CD4-positive, alpha-beta T cell treated with Interleukin-17A for 4 hours (primary cell): Measurements from ENCODE around the gene TBC1D32.
"Not testable (repeated sequence)": the region's sequence is repeated elsewhere in the genome, so short reads cannot be mapped to it uniquely, and the experiment has no call there.

ENCODE experiments used
- DNase-seq: peaks from one replicate; pipeline ENCODE4 v3.0.0-alpha.2; 2020; ENCODE audit warnings: mixed read lengths

TBC1D32 gene

DNA sequence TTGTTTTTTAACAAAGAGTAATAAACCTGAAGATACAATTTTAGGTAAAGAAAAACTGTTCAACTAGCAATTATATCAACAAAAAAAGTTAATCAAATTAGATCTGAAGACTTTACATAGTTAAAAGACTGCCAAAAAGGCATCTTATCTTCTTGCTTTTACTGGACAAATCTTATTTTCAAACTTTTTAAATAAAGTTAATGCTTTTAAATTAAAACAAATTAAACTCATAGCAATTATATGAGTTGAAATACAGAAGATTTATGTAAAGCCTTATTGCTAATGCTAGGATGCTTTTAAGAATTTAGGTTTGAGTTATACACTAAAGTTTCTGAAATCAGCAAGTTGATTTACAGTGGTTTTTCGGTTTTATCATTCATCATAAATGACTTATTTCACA lies 227.3 kb downstream of the TBC1D32 start:
- DNase-seq: no peak

DNA sequence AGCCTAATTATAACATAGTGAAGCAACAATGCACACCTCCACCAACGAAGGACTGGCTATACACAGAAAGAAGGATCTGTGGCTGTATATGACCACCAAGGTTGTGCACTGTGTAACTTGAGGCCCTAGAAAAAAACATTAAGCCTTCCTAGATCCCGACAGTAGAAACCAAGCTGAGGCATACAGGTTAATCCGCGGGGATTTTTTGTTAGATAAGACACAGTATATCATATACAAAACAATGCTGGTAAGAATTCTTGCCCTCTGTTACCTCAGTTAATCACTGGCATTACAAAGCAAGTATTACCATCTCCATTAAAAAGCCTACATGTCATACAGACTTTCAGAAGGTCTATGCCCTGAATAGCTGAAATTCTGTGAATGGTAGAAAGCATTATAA lies 228.8 kb downstream of the TBC1D32 start:
- no peak for DNase-seq

DNA sequence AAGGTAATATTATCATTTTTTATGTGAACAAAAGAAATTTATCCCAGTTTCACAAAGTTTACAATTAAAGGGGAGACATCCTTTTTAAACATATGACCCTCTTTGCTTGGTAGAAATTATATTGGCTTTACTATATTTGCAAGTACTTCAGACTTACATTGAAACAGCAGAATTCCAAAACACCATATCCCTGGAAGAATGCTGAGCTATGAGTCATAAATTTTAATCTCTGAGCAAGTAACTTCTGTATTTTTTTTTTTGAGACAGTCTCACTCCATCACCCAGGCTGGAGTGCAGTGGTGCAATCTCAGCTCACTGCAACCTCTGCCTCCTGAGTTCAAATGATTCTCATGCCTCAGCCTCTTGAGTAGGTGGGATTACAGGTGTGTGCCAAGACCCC lies 240.4 kb downstream of the TBC1D32 start:
- no peak for DNase-seq

DNA sequence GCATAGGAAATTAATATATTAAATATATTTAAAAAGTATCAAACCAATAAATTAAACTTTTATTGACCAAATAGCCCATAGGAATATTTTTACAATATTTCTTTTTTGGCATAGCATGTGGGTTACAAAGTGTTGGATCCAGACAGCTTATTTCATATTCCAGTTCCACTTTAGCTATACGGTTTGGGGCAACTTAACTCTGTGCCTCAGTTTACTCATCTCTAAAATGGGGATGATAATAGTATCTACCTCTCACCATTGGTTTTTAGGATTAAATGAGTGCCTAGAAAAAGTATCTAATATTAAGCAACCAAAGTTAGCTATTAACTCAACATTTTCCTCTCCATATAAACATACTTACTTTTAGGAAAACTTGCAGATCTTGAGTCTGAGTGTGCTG lies 243.8 kb downstream of the TBC1D32 start:
- DNase-seq: no peak

DNA sequence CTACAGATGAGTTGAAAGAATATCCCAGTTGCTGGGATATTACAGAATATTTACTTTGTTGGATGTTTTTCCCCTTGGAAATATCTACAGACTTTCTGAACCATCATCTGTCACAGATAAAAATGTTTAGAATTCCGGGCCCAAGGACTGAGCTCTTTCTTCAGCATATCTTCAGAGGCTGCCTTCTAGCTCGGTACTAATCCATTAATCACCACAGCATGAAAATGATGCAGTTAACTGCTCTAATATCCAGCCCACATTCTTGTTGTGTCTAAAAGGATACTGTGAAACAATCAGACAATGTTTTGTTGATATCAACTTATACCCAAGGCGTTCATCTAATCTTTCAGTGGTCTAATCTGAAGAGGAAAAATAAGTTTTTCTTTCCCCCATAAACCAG lies 247.4 kb downstream of the TBC1D32 start:
- DNase-seq: no peak

DNA sequence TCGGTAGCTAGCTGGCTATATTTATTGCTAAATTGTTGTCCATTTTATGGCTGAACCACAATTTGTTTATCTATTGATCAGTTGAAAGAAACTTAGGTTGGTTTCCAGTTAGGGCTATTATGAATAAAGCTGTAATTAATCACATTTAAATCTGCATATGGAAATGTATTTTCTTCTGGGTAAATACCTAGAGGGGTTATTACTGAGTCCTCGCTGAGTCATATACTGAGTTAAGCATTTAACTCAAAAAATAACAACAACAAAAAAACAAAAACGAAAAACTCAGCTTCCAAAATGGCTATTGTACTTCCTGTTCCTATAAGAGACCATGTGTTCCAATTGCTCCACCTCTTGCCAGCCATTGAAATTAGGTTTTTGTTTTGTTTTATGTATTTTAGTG lies 258.2 kb downstream of the TBC1D32 start:
- DNase-seq: no peak

DNA sequence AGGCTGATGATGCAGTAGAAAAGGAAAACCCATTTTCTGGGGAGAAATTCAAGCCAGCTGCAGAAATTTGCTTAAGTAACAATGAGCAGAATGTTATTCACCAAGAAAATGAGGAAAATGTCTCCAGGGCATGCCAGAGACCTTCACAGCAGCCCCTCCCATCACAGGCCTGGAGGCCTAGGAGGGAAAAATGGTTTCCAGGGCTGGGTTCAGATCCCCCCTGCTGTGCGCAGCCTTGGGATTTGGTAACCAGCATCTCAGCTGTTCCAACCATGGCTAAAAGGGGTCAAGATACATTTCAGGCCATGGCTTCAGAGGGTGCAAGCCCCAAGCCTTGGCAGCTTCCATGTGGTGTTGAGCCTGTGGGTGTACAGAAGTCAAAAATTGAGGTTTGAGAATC lies 265.5 kb downstream of the TBC1D32 start:
- DNase-seq: not testable (repeated sequence)

DNA sequence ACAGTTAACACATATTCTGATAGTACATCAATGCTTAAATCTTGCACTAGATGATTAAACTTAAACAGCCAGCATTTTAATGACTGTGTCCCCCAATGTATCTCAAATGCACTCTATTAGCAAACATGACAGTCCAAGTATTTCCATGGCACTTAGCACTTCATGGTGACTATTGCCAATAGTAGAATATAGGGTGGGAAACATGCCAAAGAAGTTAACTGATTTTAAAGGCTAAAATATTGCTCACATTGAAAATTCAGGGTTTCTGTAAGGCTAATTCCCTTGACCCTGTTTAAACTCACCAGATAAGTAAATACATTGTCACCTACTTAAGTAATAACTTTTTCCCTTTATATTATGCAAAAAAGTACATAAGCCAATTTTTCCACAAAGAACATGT lies 266.9 kb downstream of the TBC1D32 start:
- no peak for DNase-seq

DNA sequence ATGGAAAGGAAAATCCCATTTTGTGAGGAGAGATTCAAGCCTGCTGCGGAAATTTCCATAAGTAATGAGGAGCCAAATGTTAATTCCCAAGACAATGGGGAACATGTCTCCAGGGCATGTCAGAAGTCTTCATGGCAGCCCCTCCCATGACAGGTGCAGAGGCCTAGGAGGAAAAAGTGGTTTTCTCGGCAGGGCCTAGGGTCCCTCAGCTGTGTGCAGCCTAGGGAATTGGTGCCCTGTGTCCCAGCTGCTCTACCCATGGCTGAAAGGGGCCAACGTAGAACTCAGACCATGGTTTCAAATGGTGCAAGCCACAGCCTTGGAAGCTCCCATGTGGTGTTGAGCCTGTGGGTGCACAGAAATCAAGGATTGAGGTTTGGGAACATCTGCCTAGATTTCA lies 269.9 kb downstream of the TBC1D32 start:
- DNase-seq: no peak

DNA sequence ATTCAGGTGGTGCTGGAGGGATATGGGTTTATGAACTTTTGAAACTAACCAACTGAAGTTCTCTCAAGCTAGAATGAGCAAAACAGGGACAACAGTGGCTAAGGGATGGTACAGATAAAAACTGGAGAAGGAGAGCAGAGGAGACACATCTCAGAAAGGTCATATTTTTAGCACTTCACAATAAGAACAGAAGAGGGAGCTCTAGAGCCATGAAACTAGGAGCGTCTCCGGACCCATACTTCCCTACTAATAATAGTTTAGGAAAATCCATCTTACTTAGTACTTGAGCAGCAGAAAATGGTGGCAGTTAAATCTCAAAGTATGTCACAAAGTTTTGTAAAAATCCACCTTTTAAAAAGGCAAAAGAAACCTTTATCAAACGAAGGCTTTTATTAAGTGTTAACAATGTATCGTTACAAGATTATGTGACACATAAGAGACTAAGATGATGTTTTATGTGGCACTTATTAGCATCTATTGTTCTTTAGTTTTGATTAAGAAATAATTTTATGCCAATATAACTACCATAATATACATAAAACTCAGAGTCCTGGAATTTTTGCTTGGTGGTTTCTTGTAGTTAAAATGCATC lies 278.6 kb downstream of the TBC1D32 start:
- no peak for DNase-seq

DNA sequence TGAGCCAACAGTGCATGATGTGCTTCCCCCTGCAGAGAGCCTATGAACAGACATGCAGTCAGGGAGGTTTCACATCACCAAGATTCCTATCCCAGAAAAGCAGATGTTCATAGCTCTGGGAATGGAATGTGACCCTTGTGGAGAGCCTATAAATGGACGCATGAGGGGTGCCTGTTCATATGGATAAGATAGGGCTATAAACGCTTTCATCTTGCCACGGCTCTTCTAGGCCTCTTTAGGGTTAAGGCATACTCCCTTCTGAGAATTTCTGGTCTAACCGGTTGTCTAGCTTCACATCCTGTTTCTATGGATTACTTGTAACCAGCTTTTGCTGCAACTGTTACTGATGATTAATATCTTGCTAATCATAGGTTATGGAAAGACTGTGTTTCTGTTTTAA lies 285.7 kb downstream of the TBC1D32 start:
- DNase-seq: not testable (repeated sequence)

DNA sequence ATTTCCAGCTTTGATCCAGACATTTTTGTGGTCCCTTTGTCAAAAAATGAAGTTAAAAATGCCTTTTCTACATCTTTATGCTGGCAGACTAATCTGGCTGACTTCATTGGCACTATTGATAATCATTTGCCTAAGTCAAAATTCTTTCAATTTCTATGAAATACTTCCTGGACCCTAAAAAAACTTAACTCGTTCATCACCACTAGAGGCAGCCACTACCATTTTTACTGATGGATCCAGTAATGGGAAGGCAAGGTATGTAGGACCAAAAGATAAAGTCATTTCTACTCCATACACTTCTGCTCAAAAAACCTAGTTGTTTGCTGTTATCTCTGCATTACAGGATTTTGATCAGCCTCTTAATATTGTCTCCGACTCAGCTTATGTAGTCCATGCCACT lies 289.4 kb downstream of the TBC1D32 start:
- not testable (repeated sequence) for DNase-seq

DNA sequence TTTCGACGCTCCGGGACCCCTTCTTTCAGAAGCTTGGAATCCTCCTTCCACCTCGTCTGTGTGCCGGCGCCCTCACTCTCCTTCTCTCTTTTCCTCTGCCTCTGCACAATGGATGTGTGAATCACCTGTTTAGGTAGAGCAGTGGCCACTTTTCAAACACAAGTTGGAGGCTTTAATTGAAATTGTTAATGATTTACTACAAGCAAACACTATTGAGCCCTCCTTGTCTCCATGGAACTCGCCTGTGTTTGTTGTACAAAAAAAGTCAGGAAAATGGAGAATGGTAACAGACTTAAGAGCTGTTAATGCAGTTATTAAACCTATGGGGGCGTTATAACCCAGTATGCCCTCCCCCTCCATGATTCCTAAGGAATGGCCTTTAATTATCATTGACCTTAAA lies 290.6 kb downstream of the TBC1D32 start:
- DNase-seq: not testable (repeated sequence)

DNA sequence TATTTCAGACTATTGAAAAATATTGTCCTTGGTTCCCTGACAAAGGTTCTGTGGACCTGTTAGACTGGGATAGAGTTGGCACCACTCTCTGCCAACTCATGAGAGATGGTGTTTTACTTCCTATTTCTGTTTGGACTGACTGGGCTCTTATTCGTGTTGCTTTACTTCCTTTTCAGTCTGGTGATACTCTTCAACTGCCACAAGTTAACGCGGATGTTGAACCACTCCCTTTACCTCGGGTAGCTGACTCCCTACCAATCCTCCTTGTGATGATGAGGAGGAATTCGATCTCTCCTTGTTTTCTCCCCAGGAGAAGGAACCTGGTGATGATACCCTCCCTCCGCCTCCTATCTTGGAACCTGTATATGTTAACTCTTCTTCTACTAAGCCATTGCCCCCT lies 291.1 kb downstream of the TBC1D32 start:
- not testable (repeated sequence) for DNase-seq

DNA sequence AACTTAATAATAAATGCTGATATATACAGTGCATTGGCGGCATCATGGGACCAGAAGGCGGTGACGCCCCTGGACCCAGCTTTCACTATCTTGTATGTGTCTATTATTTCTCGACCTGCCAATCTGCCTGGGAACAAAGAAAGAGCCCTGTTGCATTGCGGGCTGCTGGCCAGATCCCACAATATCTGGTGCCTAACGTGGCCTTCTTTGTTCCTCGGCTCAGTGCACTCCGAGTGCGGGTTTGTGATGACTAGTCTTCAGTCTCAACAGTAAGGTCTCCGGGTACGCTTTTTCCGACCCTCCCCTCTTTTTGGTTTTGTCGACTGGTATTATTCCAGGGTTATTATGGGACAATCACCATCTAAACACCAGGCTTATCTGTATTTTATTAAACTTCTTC lies 291.5 kb downstream of the TBC1D32 start:
- no peak for DNase-seq

DNA sequence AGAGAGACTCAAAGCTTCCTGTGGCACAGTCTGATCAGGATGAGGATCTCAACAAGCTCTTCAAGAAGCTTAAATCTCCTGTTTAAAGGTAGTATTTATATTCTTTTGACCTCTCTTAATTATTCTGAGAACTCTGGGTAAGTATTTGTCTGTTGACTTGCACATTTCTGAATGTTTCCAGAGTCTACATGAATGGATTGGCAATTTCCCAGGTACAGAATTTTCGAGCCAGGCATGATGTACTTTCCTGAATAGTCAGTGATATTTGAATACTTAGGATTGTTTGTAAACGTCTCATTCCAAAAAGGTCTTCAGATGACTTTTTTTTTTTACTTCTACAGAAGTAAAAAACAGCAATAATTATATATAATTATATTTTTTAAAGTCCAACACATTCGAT lies 293.4 kb downstream of the TBC1D32 start:
- no peak for DNase-seq

DNA sequence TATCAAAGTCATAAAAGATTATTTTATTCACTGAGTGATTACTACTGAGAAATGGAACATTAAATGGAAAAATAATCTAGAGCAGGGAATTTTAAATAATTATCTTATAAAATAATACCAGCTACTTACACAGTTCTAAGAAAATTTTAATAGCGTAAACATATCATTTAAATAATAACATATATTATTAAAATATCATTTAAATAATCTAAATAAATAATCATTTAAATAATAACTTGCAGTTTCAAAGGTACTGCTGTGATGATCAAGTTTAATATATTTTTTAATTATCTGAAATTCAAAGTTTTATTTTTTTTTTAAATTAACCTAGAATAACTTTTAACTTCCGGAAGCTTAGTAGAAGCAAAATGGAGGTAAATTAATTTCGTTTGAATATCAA lies 301.2 kb downstream of the TBC1D32 start:
- DNase-seq: no peak

DNA sequence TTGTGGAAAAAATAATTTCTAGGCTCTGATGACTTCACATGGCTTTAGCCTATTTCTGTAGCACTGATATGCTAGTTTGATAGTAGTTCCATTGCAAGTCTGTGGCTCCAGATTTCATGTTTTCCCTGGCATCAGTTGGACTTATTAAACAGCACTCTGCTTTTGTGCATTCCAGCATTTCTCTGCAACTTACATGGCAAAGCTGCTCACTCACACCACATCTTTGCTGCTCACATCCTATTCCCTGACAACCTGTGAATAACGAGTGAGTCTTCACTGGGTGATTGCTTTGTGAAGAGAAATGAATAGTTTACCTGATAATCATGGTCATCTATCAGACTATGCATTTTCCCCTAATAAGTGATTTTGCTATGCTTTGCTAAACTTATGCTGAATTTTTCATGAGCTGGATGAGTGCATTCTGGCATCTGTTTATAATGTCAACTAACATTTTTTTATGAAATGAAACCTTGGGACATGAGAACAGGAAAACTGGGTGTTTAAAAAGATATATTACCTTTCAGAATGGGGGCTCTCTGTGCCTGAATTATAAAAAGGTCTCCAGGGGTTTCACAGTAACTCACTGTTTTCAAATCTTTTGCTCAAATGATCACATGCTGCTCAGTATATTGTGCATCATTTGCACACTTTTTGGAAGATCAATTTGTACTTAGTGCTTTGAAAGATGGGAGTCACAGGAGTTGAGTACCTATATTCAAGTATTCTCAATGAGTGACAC lies 301.8 kb downstream of the TBC1D32 start:
- no peak for DNase-seq
